Astrocyte of the spinal cord (primary cell): ENCODE measurements around the gene TRRAP.
"Not testable (repeated sequence)": the region's sequence is repeated elsewhere in the genome, so short reads cannot be mapped to it uniquely, and the experiment has no call there.

ENCODE experiments used
- DNase-seq: peaks from one replicate; pipeline ENCODE4 v3.0.0; 2011; ENCODE audit warnings: low read depth, low spot score
- H3K4me3 ChIP-seq: 2 replicates; pipeline ENCODE4 v1.5.1; 2011; ENCODE audit warnings: low read depth, mild to moderate bottlenecking, low read length, moderate library complexity
- in situ Hi-C: cut with HindIII; loops from 2 replicates; pipeline ENCODE4 v1.10.0; 2017; ENCODE audit warnings: low sequenced_read_pairs
- TF ChIP-seq, protein P1 (sequence below): IDR thresholded peaks from 2 replicates; pipeline ENCODE4 v1.5.1; 2012; ENCODE audit warnings: low read depth, mild to moderate bottlenecking, low read length, inconsistent platforms

Gene TRRAP

DNA sequence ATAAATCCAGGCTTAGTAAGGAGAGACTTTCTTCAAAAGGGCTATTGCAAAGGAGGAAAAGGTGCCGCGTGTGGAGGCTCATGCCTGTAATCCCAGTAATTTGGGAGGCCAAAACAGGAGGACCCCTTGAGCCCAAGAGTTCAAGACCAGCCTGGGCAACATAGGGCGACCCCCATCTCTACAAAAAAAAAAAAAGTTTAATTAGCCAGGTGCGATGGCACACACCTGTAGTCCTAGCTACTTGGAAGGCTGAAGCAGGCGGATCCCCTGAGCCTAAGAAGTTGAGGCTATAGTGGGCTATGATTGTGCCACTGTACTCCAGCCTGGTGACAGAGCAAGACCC is 40.7 kb upstream of the TRRAP start:
- no peak for DNase-seq
- no peak overlapping the region for H3K4me3 ChIP-seq
- in situ Hi-C loops: no loop called here
- TF ChIP-seq, protein P1, sequence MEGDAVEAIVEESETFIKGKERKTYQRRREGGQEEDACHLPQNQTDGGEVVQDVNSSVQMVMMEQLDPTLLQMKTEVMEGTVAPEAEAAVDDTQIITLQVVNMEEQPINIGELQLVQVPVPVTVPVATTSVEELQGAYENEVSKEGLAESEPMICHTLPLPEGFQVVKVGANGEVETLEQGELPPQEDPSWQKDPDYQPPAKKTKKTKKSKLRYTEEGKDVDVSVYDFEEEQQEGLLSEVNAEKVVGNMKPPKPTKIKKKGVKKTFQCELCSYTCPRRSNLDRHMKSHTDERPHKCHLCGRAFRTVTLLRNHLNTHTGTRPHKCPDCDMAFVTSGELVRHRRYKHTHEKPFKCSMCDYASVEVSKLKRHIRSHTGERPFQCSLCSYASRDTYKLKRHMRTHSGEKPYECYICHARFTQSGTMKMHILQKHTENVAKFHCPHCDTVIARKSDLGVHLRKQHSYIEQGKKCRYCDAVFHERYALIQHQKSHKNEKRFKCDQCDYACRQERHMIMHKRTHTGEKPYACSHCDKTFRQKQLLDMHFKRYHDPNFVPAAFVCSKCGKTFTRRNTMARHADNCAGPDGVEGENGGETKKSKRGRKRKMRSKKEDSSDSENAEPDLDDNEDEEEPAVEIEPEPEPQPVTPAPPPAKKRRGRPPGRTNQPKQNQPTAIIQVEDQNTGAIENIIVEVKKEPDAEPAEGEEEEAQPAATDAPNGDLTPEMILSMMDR: no peak

DNA sequence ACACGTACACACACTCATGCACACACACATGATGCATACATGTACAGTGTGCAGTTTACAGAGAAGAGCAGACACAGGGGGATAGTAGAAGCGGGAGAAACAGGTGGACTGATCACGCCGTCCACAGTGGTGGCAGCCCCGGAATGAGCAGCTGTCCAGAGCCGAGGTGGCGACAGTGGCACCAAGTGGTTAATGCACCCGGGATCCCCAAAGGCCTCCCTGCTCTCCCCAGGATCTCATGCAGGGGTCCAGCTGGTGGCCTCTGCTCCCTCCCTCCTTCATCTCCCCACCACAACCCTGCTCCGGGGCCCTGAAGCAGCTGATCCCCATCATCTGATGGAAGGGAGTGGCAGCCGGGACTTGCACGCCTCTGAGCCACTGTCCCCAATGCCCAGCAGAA is 38.2 kb upstream of the TRRAP start:
- DNase-seq: no peak
- in situ Hi-C loops: no loop called here
- TF ChIP-seq, protein P1: no peak

DNA sequence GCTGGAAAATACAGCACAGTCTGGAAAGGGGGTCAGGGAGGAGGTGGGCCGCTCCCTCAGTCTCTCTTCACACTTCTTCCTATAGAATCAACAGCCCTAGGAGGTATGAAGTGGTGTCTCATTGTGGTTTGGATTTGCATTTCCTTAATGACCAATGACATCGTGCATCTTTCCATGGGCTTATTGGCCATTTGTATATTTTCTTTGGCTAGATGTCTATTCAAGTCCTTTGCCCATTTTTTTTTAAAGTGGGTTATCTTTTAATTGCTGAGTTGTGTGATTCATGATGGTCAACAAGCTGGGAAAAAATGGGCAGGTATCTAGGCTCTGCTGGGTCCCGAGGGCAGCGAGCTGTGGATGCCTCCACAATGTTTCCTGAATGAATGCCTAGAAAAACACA is 37.6 kb upstream of the TRRAP start:
- TF ChIP-seq, protein P1: no peak
- in situ Hi-C loops: no loop called here
- DNase-seq: peak; percentile 33
- no peak overlapping the region for H3K4me3 ChIP-seq

More for the DNA sequence above, 38.2 kb upstream of the TRRAP start:
- H3K4me3 ChIP-seq: no peak overlapping the region

DNA sequence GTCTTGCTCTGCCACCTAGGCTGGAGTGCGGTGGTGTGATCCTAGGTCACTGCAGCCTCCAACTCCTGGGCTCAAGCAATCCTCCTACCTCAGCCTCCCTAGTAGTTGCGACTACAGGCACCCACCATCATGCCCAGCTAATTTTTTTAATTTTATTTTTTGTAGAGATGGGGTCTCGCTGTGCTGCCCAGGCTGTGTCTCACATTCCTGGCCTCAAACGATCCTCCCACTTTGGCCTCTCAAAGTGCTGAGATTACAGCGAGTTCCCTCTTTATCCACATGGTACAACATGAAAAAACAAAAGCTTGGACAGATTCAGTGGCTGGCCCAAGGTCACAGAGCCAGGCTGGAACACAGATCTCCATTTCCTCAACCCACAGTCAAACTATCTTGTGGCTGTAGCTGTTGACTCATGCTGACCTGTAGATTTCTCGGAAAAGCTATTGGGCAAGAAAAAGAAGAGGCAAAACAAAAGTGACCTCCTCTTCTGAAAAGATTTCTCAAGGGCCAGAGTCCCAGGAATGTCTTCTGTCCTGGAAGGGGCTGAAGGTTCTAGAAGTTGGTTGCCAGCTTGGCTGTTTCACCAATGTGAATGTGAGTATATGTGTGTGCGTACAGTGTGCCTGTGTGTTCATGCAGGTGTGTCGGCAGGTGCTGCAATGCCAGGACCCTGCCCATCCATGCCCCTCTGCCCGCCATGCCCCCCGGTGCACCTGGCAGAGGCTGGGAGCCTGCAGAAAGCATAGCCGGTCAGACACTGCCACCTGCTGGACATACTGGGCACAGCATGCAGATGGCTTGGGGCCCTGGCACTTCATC is 36.9 kb upstream of the TRRAP start:
- H3K4me3 ChIP-seq: no peak overlapping the region
- in situ Hi-C loops: no loop called here
- TF ChIP-seq, protein P1: peak; percentile 98
- DNase-seq: peak; percentile 77

DNA sequence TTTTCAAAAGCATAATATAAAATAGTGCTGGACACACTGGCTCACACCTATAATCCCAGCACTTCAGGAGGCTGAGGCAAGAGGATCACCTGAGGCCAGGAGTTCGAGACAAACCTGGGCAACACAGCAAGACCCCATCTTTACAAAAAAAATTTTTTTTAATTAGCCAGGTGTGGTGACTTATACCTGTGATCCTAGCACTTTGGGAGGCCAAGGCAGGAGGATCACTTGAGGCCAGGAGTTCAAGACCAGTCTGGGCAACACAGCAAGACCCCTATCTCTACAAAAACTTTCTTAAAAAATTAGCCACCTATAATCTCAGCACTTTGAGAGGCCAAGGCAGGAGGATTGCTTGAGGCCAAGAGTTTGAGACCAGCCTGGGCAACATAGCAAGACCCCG is 35.8 kb upstream of the TRRAP start:
- H3K4me3 ChIP-seq, in situ Hi-C loops, DNase-seq: not testable (repeated sequence)

DNA sequence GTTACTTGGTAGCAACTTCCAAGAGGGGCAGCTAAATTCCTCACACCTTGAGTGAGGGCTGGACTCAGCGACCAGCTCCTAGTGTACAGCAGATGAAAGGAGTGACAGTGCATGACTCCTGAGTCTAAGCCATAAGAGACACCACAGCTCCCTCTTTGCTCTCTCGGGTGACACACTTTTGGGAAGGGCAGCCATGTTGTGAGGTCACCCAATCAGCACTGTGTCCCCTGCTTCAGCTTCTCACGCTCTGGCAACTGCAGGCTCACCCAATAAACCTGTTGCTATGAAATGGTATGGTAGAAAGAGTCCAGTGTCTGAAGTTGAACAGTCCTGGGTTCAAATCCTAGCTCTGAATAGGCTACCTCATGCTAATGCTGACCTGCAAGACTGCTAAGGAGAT is 29.4 kb upstream of the TRRAP start:
- TF ChIP-seq, protein P1: no peak
- H3K4me3 ChIP-seq: no peak overlapping the region
- in situ Hi-C loops: no loop called here
- DNase-seq: no peak

DNA sequence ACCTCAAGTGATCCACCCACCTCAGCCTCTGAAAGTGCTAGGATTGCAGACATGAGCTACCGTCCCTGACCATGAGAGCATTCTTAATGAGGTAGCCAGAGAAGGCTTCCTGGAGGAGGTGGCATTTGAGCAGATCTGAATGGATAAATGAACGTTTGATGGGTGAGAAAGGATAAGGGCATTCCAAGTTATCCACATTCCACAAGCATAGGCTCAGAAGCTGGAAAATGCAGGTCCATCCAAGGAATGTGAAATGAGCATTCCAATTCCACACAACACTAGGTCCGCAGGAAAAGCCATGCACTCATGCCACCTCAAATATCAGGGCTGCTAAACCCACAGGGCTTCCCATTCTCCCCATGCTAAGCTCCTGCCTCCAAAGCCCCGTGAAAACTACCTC is 25.5 kb upstream of the TRRAP start:
- in situ Hi-C loops: no loop called here
- no peak for DNase-seq
- no peak overlapping the region for H3K4me3 ChIP-seq
- TF ChIP-seq, protein P1: no peak
